HG03039 (cell line): ENCODE results near the gene NDFIP2.
A peak's percentile ranks its signal among the peaks of the same experiment; 100 is the strongest.
"Not testable (repeated sequence)": the region's sequence is repeated elsewhere in the genome, so short reads cannot be mapped to it uniquely, and the experiment has no call there.

ENCODE experiments used
- ATAC-seq: cut with Tn5 transposase; IDR thresholded peaks from one replicate; pipeline ENCODE4 v1.9.1; 2021; ENCODE audit warnings: mild to moderate bottlenecking, moderate library complexity; ENCODE audit not compliant: unreplicated experiment

Gene NDFIP2

GRCh38 chr13:79531542-79532254 is 50.7 kb downstream of the NDFIP2 start:
- no peak for ATAC-seq

- ATAC-seq: no peak
Measured at GRCh38 chr13:79532576-79532975, 51.6 kb downstream of the NDFIP2 start.

GRCh38 chr13:79533781-79534400 is 52.9 kb downstream of the NDFIP2 start:
- ATAC-seq: no peak

- ATAC-seq: no peak
Measured at GRCh38 chr13:79534596-79534995, 53.6 kb downstream of the NDFIP2 start.

GRCh38 chr13:79538757-79539156 is 57.8 kb downstream of the NDFIP2 start:
- ATAC-seq: no peak

GRCh38 chr13:79540504-79540903 is 59.5 kb downstream of the NDFIP2 start:
- no peak for ATAC-seq

GRCh38 chr13:79541426-79542049 is 60.6 kb downstream of the NDFIP2 start:
- peak; percentile 54 for ATAC-seq

GRCh38 chr13:79543883-79544282 is 62.9 kb downstream of the NDFIP2 start:
- ATAC-seq: no peak

- no peak for ATAC-seq
Measured at GRCh38 chr13:79547211-79548195, 66.5 kb downstream of the NDFIP2 start.

GRCh38 chr13:79548902-79549301 is 67.9 kb downstream of the NDFIP2 start:
- ATAC-seq: no peak

- no peak for ATAC-seq
Measured at GRCh38 chr13:79549355-79550106, 68.6 kb downstream of the NDFIP2 start.

GRCh38 chr13:79557666-79558065 is 76.7 kb downstream of the NDFIP2 start:
- no peak for ATAC-seq

GRCh38 chr13:79560954-79561353 is 80.0 kb downstream of the NDFIP2 start:
- ATAC-seq: no peak

- ATAC-seq: no peak
Measured at GRCh38 chr13:79562557-79562956, 81.6 kb downstream of the NDFIP2 start.

- no peak for ATAC-seq
Measured at GRCh38 chr13:79566118-79566517, 85.2 kb downstream of the NDFIP2 start.

- ATAC-seq: no peak
Measured at GRCh38 chr13:79571147-79571546, 90.2 kb downstream of the NDFIP2 start.

GRCh38 chr13:79573892-79574291 is 92.9 kb downstream of the NDFIP2 start:
- ATAC-seq: not testable (repeated sequence)

GRCh38 chr13:79581870-79582315 is 100.9 kb downstream of the NDFIP2 start:
- ATAC-seq: no peak

GRCh38 chr13:79582896-79583295 is 101.9 kb downstream of the NDFIP2 start:
- ATAC-seq: no peak

- no peak for ATAC-seq
Measured at GRCh38 chr13:79585033-79585432, 104.1 kb downstream of the NDFIP2 start.
